Ovary (tissue), 9 donors: Measurements from ENCODE around the gene RPS25. TPM values are rescaled to one million over a fixed set of nuclear protein-coding genes. Genes with fewer than 3 reads are reported as not detected.
"Not testable (repeated sequence)": the region's sequence is repeated elsewhere in the genome, so short reads cannot be mapped to it uniquely, and the experiment has no call there.

Experiments used
- DNase-seq, 5 donors: peaks; one replicate each; pipeline ENCODE4 v3.0.0-alpha.2; 2019 to 2020
- H3K27ac ChIP-seq, 2 donors: fragments of 200-600 bp; one replicate each; pipeline versions ENCODE4 v1.5.1 to v1.8.0; 2019 to 2022
- H3K27me3 ChIP-seq: fragments of 200-600 bp; one replicate; pipeline ENCODE4 v1.8.0; 2022
- H3K36me3 ChIP-seq: fragments of 200-600 bp; sonication (generic); one replicate; pipeline ENCODE4 v1.5.1; 2019
- H3K4me1 ChIP-seq: one replicate; pipeline ENCODE4 v1.8.1; 2013; ENCODE audit warnings: mild to moderate bottlenecking, moderate library complexity; ENCODE audit not compliant: insufficient read depth
- H3K4me3 ChIP-seq: fragments of 200-600 bp; sonication (generic); one replicate; pipeline ENCODE4 v1.5.1; 2017
- H3K9me3 ChIP-seq, 2 donors: fragments of 200-600 bp in 1 of 2; sonication (generic) in 1 of 2; one replicate each; pipeline versions ENCODE4 v1.5.1 to v1.8.1; 2013 to 2019; ENCODE audit warnings: mild to moderate bottlenecking in 1 of 2, moderate library complexity in 1 of 2
- CTCF ChIP-seq, 3 donors: fragments of 450-650 bp in 2 of 3; fragments of 200-600 bp in 1 of 3; IDR thresholded peaks; one replicate each; pipeline versions ENCODE4 v1.5.1 to v1.8.0; 2016 to 2022; ENCODE audit warnings: antibody characterized with exemption in 3 of 3, mild to moderate bottlenecking in 1 of 3
- EP300 ChIP-seq: sonication (generic); formaldehyde crosslinking; IDR thresholded peaks from one replicate; pipeline ENCODE4 v1.6.1; 2017; ENCODE audit warnings: antibody characterized with exemption
- POLR2A ChIP-seq: fragments of 450-650 bp; IDR thresholded peaks from one replicate; pipeline ENCODE4 v1.6.1; 2017; ENCODE audit warnings: antibody characterized with exemption, mild to moderate bottlenecking, moderate library complexity
- WGBS, 3 donors: extraction: QIAGEN DNeasy Blood & Tissue Kit in 1 of 3; methylation state at CpG; one replicate each; pipeline versions ENCODE4 v1.1.5 to v1.1.7; 2013 to 2017; 5-methylcytosine and 5-hydroxymethylcytosine counted together
- intact Hi-C, 4 donors: fragments of 100-400 bp; cut with DNase I; formaldehyde crosslinking; loops; one replicate each; pipeline versions ENCODE4 v1.11.0 to v1.15.1; 2022 to 2023
- polyA plus RNA-seq, 2 donors: library from polyadenylated mRNA; stranded (reverse); fragments of 200-250 nt in 1 of 2; fragments of 350-450 nt in 1 of 2; fragmentation: Illumina TruSeq in 1 of 2; extraction: RNeasy Lipid Tissue Mini Kit (QIAGEN cat#74804) in 1 of 2; gene quantifications; one replicate each; pipeline ENCODE4 v1.2.3, GENCODE V29; 2013 to 2014
- total RNA-seq, 7 donors: library from RNA; depleted of rRNA in 2 of 7; stranded (reverse); fragments of >200 nt in 2 of 7; fragmentation: NEBNext Ultra II Directional in 3 of 7; extraction: Animal tissue kit (Norgen Biotek cat#: 25700) in 3 of 7; gene quantifications; one replicate each; pipeline versions ENCODE4 v1.1.0 to v1.2.4, GENCODE V29; 2016 to 2023
- donor health status: DM: no; HTN: no; CAD: no; lungs with moderate emphysema.
- donor health status: DM: no; HTN: no; CAD: no.
- donor health status: Bipolar disorder and iron deficiency.
- donor health status: DM: yes; HTN: yes; CAD: no.
- donor health status: DM: no; HTN: no; CAD: no.
- donor health status: DM: yes; HTN: yes; CAD: no.

Gene RPS25
- total and polyA plus RNA-seq, 9 donors = 1,999 to 7,045 (median 2,845) TPM

GRCh38 chr11:118984825-118985224 lies 33.3 kb downstream of the RPS25 start:
- intact Hi-C loops = no loop called here
- WGBS, 3 donors = 36 to 63% (median 49%) methylated on average over 2 of the region's 2 CpGs

GRCh38 chr11:118984337-118984736 lies 33.8 kb downstream of the RPS25 start:
- intact Hi-C loops, H3K4me1 ChIP-seq: not testable (repeated sequence)
- 65 to 76% (median 72%) methylated on average over 7 to 8 of the region's 8 CpGs for WGBS, 3 donors

More at GRCh38 chr11:118984825-118985224, 33.3 kb downstream of the RPS25 start:
- no peak for DNase-seq
- Histone ChIP-seq H3K4me1 (peaks cover 1% of the 10 kb centered on the region), H3K27ac (no peak overlapping the region), H3K4me3 (no peak overlapping the region), H3K36me3 (no peaks in the 10 kb centered on the region), H3K9me3 (no peaks in the 10 kb centered on the region), H3K27me3 (no peaks in the 10 kb centered on the region)
- TF ChIP-seq CTCF (IDR thresholded peaks at IDR 0.05) (no peak), EP300 (no peak), POLR2A (no peak)

GRCh38 chr11:118980191-118980881 lies 37.8 kb downstream of the RPS25 start:
- no peak for DNase-seq
- Histone ChIP-seq H3K27me3 (no peaks in the 10 kb centered on the region), H3K27ac (no peak overlapping the region), H3K36me3 (no peaks in the 10 kb centered on the region), H3K4me1 (peaks cover 1% of the 10 kb centered on the region), H3K4me3 (no peak overlapping the region), H3K9me3 (no peaks in the 10 kb centered on the region)
- WGBS, 3 donors = 8 to 13% (median 12%) methylated on average over 21 of the region's 21 CpGs
- TF ChIP-seq EP300 (no peak), POLR2A (no peak), CTCF (IDR thresholded peaks at IDR 0.05) (no peak)
- intact Hi-C loops = no loop called here

More at GRCh38 chr11:118984337-118984736, 33.8 kb downstream of the RPS25 start:
- not testable (repeated sequence) for H3K27me3 ChIP-seq, H3K36me3 ChIP-seq, H3K9me3 ChIP-seq, DNase-seq, H3K27ac ChIP-seq, H3K4me3 ChIP-seq

- Histone ChIP-seq H3K9me3 (no peaks in the 10 kb centered on the region), H3K27me3 (no peaks in the 10 kb centered on the region), H3K27ac (no peak overlapping the region), H3K4me3 (no peak overlapping the region), H3K36me3 (no peaks in the 10 kb centered on the region), H3K4me1 (peaks cover 1% of the 10 kb centered on the region)
- intact Hi-C loops = no loop called here
- 52 to 55% (median 54%) methylated on average over 9 of the region's 9 CpGs for WGBS, 3 donors
- DNase-seq = no peak
- TF ChIP-seq EP300 (no peak), POLR2A (no peak), CTCF (IDR thresholded peaks at IDR 0.05) (no peak)
Observed at GRCh38 chr11:118979434-118979833, 38.7 kb downstream of the RPS25 start.
